HTR-8/SVneo (cell line): ENCODE results near the gene GBP5.
"Not testable (repeated sequence)": the region's sequence is repeated elsewhere in the genome, so short reads cannot be mapped to it uniquely, and the experiment has no call there.

ENCODE experiments used
- DNase-seq: peaks from one replicate; pipeline ENCODE4 v3.0.0; 2011; ENCODE audit warnings: low spot score, mixed read lengths; ENCODE audit not compliant: insufficient read length
- FAIRE-seq: peaks from 2 replicates; lab custom pipeline; 2011; peaks lifted over from hg19 to GRCh38; lab: Jason Lieb, UNC

Gene GBP5, protein sequence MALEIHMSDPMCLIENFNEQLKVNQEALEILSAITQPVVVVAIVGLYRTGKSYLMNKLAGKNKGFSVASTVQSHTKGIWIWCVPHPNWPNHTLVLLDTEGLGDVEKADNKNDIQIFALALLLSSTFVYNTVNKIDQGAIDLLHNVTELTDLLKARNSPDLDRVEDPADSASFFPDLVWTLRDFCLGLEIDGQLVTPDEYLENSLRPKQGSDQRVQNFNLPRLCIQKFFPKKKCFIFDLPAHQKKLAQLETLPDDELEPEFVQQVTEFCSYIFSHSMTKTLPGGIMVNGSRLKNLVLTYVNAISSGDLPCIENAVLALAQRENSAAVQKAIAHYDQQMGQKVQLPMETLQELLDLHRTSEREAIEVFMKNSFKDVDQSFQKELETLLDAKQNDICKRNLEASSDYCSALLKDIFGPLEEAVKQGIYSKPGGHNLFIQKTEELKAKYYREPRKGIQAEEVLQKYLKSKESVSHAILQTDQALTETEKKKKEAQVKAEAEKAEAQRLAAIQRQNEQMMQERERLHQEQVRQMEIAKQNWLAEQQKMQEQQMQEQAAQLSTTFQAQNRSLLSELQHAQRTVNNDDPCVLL

GRCh38 chr1:89272269-89273041 is at the start of gene GBP5:
GBP5 (minus strand) TSS chr1:89272860; CDS start chr1:89269555, 3,305 bp downstream.
- FAIRE-seq, DNase-seq: not testable (repeated sequence)

- no peak for FAIRE-seq
- DNase-seq: no peak
Observed at GRCh38 chr1:89322402-89322801, 49.7 kb upstream of the GBP5 start.

- DNase-seq (no peak), FAIRE-seq (no peak)
Observed at GRCh38 chr1:89312572-89312971, 39.9 kb upstream of the GBP5 start.

DNA sequence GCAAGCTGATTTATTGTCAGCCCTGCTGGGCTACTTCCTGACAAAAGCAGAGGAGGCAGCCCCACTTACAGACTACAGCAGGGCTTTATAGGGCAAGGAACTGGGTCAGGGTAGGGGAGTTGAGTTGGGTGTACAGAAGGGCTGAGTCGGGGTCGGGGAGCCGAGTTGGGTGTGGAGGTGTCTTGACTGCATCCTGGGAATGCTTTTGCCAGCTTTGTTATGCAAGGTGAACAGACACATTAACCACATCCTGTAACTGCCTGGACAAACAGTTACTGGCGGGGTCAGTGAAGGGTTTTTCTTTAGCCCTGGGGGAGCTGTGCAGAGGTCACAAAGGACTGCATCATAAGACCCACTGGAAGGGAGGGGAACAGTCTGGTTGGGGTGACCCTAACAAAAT is 39.1 kb upstream of the GBP5 start:
- no peak for DNase-seq
- FAIRE-seq: no peak

DNA sequence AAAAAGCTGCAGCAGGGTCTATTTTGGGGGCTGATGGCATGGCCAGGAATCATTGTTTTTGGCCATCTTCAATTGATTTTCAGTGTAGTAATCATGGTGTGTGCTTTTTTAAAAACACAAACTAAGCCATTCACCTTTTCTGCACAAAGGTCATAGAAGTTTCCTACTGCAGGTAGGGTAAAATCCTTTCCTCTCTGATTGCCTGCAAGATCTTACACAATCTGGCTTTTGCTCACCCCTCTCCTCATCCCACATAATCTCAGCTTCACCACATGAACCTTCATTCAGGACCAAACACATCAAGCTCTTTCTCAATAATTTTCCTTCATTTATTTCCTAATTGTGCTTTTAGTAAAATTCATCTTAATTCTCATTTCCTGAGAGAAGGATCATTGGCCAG is 38.3 kb upstream of the GBP5 start:
- FAIRE-seq: no peak
- DNase-seq: no peak

- DNase-seq (no peak), FAIRE-seq (no peak)
Observed at GRCh38 chr1:89310505-89310904, 37.8 kb upstream of the GBP5 start.

GRCh38 chr1:89309828-89310227 is 37.2 kb upstream of the GBP5 start:
- DNase-seq (no peak), FAIRE-seq (no peak)

- FAIRE-seq (no peak), DNase-seq (no peak)
Observed at GRCh38 chr1:89306273-89306672, 33.6 kb upstream of the GBP5 start.

DNA sequence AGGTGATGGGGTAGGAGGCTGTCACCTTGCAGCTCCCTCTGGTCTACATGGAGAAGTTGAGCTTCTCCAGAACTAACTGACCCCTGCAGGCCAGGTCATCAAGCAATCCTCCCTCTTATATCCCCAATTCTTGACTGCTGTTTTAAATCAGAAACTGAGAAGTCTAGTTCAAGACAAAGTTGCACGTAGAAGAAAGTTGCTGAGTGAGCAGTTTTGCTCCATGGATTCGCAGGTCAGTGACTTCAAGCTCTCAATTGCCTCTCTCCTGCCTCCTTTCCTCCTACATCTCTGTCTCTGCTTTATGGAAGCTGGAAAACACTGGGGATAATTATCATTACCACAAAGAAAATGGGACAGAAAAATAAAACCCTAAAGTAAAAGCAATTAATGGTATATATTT is 32.8 kb upstream of the GBP5 start:
- FAIRE-seq: no peak

DNA sequence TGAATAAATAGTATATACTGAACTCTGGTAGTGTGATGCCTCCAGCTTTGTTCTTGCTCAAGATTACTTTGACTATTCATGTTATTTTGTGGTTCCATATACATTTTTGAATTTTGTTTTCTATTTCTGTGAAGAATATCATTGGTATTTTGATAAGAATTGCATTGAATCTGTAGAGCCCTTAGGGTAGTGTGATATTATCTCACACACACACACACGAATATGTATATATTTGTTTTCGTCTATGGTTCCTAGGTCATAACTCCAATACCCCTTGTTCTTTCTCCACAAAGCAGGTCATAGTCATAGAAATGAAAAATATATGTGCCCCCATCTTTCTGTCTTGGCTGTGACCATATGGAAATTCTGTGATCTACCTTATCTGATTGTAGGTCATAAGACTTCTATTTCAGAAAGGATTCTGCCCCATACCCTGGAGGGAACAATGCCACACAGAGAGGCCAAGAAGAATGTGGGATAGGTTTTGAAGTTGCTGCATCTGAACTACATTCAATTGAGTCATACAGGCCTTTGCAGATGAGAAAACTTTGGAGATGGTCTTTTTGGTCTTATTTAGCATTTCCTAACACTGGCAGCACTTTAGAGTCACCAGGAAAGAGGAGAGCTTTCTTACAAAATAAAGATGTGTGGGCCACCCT is 32.0 kb upstream of the GBP5 start:
- DNase-seq (no peak), FAIRE-seq (no peak)

More for the DNA sequence above, 32.8 kb upstream of the GBP5 start:
- DNase-seq: no peak

DNA sequence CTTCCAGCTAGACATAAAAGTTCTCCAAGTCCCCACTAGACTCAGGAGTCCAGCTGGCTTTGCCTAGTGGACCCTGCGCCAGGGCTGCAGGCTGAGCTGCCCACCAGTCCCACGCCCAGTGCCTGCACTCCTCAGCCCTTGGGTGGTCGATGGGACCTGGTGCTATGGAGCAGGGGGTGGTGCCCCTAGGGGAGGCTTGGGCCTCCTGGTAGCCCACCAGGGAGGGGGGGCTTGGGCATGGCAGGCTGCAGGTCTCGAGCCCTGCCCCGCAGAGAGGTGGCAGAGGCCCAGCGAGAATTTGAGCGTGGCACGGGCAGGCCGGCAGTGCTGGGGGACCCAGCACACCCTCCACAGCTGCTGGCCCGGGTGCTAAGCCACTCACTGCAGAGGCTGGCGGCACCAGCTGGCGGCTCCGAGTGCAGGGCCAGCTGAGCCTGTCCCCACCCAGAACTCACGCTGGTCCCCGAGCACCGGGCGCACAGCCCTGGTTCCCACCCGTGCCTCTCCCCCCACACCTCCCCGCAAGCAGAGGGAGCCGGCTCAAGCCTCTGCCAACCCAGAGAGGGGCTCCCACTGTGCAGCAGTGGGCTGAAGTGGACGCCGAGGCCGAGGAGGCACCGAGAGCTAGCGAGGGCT is 30.2 kb upstream of the GBP5 start:
- DNase-seq (no peak), FAIRE-seq (no peak)

DNA sequence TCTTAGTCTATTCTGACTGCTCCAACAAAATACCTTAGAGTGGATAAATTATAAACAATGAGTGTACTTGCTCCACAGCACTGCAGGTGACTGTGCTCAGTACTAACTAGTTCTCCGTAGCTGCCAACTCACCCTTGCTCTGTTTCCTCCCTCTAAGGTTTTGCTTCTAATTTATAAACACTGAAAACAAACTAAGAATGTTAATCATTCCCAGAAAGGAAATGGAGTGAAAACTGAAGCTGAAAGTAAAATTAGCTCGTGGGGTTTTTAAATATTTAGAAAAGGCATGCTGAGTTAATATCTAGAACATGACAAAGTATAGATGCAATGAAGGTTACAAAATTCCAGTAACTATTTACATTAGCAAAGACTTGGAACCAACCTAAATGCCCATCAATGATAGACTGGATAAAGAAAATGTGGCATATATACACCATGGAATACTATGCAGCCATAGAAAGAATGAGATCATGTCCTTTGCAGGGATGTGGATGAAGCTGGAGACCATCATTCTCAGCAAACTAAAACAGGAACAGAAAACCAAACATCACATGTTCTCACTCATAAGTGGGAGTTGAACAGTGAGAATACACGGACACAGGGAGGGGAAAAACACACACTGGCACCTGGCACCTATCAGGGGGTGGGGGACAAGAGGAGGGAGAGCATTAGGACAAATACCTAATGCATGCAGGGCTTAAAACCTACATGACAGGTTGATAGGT is 27.2 kb upstream of the GBP5 start:
- not testable (repeated sequence) for FAIRE-seq, DNase-seq

DNA sequence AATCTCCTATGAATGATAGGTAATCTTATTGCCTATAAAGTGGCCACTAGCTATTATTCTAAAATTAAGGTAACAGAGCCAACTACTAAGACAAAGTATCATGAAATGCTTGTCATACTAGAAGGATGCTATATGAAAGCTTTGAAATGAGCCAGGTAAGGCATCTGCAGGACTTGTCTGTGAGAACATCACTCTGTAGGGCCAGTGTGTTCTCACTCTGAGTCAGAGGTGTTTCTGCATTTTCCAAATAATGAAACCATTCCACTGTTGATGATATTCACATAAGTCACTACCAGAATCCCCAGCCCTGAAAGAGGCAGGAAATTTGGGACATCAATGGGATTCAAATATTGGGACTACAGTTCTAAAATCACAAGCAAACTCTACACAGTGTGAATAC is 25.8 kb upstream of the GBP5 start:
- FAIRE-seq (no peak), DNase-seq (no peak)

DNA sequence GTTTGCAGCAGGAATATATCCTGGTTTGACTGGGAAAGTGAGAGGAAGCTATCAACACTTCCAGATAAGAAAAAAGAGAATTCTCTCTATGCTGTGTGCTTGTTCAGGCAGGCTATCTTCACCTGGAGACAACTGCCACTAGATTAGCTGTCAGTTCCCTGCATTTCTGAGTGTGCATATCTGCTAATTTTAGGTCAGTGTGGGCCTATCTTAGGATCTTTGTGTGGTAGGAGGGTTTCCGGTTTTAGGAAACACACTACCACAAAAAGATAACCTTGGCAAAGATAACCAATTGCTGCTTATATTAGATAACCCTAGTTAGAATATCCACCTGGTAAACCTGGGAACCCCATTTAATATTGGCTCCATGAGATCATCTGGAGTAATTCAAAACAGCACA is 22.5 kb upstream of the GBP5 start:
- DNase-seq (no peak), FAIRE-seq (no peak)

DNA sequence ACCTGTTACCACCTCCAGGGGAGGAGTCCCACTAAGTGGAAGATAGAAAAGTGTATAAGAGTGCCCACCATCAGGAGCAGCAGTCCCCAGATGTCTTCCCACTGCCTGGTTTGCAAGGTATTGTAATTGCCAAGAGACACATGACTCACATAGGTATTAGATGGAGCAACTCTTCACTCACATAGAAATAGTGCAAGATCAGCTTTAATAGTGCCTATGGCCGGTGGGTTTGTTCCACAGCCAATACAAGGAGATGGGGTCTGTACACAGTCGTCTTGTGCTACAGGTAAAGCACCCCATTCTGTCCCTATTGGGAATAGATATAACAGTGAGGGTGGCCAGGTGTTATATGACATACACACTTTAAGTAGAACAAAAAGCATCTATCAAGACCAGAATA is 18.6 kb upstream of the GBP5 start:
- FAIRE-seq: no peak

DNA sequence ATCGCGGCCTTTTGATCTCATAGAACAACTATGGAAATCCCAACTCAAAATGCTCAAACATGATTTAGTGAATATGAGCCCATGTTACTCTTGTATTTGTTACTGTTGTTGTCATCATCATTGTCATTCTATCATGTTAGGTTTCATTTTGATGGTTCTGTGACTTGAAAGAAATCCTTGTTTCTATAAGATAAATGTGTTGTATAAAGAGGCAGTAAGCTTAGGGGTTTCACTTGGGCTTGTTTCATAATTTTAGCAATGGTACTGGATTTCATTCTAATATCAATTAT is 15.3 kb upstream of the GBP5 start:
- DNase-seq (no peak), FAIRE-seq (no peak)

More for the DNA sequence above, 18.6 kb upstream of the GBP5 start:
- no peak for DNase-seq

DNA sequence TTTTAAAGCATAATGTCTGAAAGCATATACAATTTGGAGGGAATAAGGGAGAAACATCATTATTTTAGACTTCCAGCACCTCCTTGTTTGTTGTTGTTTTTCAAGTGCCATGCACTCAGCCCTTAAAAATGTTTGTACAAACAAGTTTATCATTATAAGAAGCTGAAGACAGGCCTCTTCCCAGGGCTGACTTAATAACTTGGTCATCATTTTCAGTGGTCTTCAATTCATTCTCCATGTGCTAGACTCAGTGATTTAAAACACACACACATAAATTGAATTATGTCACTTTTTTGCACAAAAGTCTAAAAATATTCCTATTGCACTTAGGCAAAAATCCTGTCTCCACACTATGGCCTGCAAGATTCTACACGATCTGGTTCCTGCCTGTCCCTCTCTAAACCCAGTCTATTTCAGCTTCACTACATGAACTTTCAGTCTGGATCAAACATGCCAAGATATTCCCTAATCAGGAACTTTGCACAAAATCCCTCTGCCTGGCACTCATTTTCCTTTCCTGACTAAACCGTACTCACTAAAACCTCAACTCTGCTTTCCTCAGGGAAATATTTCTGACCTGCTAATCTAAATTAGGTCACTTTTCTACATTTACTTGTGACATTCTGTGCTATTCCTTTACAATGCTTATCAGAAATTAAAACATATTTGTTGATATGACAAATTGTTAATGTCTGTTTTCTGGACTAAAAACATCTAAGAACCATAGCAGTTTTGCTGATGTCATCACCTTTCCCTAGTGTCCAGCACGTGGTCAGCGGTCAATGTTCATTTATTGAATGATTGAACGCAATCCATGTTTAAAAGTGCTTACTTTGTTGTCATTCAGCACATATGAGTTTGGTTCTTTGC is 14.8 kb upstream of the GBP5 start:
- FAIRE-seq (no peak), DNase-seq (no peak)

- FAIRE-seq (no peak), DNase-seq (no peak)
Observed at GRCh38 chr1:89286549-89287180, 14.0 kb upstream of the GBP5 start.
